ENCODE data around the gene ESR1.

GRCh38 chr6:152057832-152058498 lies 250.5 kb downstream of the ESR1 start:
- TF ChIP-seq CTCF (IDR thresholded peaks at IDR 0.05) (no peak), POLR2AphosphoS5 (IDR thresholded peaks at IDR 0.05) (no peak)

Measured in esophagus muscularis mucosa (tissue), 3 donors.